Endothelial cell of umbilical vein (primary cell): ENCODE measurements around the gene NODAL.

Source experiments
- JUN ChIP-seq: IDR thresholded peaks from 2 replicates; pipeline ENCODE4 v1.6.1; 2011; ENCODE audit warnings: borderline replicate concordance, low read depth; ENCODE audit not compliant: insufficient read length, insufficient read depth
- POLR2A ChIP-seq: IDR thresholded peaks from 2 replicates; pipeline ENCODE4 v1.6.1; 2012; ENCODE audit warnings: low read depth, mild to moderate bottlenecking, control low read depth, low read length
- TF ChIP-seq, protein P1 (sequence below), 2 donors: IDR thresholded peaks; 1 replicate in 1 of 2; 2 replicates in 1 of 2; pipeline ENCODE4 v1.5.1; 2011; ENCODE audit warnings: low read length in 2 of 2, mild to moderate bottlenecking in 2 of 2, moderate library complexity in 2 of 2, control low read depth in 1 of 2, inconsistent platforms in 1 of 2, low read depth in 1 of 2; ENCODE audit not compliant: insufficient read depth in 1 of 2; ENCODE audit errors: extremely low read depth in 1 of 2
- TF ChIP-seq, protein P2 (sequence below): IDR thresholded peaks from 2 replicates; pipeline ENCODE4 v1.6.1; 2011; ENCODE audit not compliant: insufficient read depth, insufficient read length

DNA sequence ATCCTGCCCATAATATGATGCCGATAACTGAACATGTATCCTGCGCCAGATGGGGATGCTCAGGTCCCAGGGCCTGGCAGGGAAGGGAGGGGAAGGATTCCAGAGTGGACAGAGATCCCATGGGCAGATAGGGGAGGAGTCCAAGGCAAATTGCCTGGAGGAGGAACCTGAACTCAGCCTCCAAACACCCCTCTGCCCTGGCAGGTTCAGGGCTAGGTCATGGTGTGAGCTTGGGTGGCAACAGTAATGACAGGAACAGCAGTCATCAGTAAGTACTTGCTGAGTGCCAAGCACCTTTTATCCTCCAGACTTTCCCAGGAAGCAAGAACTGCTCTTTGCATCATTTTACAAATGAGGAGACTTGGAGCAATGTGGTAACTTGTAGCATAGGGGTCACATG, 33.3 kb upstream of the NODAL start:
- TF ChIP-seq, protein P1, sequence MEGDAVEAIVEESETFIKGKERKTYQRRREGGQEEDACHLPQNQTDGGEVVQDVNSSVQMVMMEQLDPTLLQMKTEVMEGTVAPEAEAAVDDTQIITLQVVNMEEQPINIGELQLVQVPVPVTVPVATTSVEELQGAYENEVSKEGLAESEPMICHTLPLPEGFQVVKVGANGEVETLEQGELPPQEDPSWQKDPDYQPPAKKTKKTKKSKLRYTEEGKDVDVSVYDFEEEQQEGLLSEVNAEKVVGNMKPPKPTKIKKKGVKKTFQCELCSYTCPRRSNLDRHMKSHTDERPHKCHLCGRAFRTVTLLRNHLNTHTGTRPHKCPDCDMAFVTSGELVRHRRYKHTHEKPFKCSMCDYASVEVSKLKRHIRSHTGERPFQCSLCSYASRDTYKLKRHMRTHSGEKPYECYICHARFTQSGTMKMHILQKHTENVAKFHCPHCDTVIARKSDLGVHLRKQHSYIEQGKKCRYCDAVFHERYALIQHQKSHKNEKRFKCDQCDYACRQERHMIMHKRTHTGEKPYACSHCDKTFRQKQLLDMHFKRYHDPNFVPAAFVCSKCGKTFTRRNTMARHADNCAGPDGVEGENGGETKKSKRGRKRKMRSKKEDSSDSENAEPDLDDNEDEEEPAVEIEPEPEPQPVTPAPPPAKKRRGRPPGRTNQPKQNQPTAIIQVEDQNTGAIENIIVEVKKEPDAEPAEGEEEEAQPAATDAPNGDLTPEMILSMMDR (IDR thresholded peaks at IDR 0.05; ENCODE audit: extremely low read depth in 1 of 2, insufficient read depth in 1 of 2, low read depth in 1 of 2, low read length in 2 of 2) = no peak
- TF ChIP-seq, protein P2, sequence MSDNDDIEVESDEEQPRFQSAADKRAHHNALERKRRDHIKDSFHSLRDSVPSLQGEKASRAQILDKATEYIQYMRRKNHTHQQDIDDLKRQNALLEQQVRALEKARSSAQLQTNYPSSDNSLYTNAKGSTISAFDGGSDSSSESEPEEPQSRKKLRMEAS = no peak
- TF ChIP-seq POLR2A (no peak), JUN (no peak)
